Left colon (tissue), 2 donors: ENCODE data around the gene CES5A. TPM values are rescaled to one million over a fixed set of nuclear protein-coding genes. Genes with fewer than 3 reads are reported as not detected.
"Not testable (repeated sequence)": the region's sequence is repeated elsewhere in the genome, so short reads cannot be mapped to it uniquely, and the experiment has no call there.

Experiments
- ATAC-seq: fragments of 200-7000 bp; cut with Tn5 transposase; one replicate; pipeline ENCODE4 v1.9.1; 2020; ENCODE audit warnings: mild to moderate bottlenecking, moderate library complexity
- DNase-seq, 2 donors: peaks; one replicate each; pipeline ENCODE4 v3.0.0-alpha.2; 2020
- intact Hi-C, 2 donors: fragments of 100-400 bp; cut with DNase I in 1 of 2; cut with micrococcal nuclease in 1 of 2; formaldehyde crosslinking; loops; one replicate each; pipeline versions ENCODE4 v1.11.2 to v1.14.0; 2022; cut with DNase I, micrococcal nuclease
- total RNA-seq, 2 donors: library from RNA; stranded (reverse); fragmentation: NEBNext Ultra II Directional; extraction: Animal tissue kit (Norgen Biotek cat#: 25700); gene quantifications; one replicate each; pipeline ENCODE4 v1.2.1, GENCODE V29; 2021
- donor health status: DM: no; HTN: no; CAD: no.
- donor health status: DM: yes; HTN: yes; CAD: no.

CES5A gene
- total RNA-seq, 2 donors from 2014 or later: not detected

DNA sequence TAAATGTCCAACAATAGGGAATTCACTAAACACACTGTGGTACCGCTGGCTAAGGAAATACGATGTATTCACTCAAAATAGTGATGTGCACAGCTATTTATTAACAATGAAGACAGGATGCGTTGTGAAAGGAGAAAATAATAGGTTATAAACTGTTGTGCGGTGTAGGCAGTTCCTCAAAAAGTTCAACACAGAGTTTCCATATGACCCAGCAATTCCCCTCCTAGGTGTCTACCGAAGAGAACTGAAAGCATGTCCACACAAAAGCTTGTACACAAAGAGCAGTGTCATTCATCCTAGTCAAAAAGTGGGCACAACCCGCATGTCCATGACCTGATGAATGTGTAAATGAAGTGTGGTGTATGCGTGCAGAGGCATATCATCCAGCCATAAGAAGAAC lies 41.1 kb downstream of the CES5A start:
- no peak for ATAC-seq
- intact Hi-C loops: no loop called here

DNA sequence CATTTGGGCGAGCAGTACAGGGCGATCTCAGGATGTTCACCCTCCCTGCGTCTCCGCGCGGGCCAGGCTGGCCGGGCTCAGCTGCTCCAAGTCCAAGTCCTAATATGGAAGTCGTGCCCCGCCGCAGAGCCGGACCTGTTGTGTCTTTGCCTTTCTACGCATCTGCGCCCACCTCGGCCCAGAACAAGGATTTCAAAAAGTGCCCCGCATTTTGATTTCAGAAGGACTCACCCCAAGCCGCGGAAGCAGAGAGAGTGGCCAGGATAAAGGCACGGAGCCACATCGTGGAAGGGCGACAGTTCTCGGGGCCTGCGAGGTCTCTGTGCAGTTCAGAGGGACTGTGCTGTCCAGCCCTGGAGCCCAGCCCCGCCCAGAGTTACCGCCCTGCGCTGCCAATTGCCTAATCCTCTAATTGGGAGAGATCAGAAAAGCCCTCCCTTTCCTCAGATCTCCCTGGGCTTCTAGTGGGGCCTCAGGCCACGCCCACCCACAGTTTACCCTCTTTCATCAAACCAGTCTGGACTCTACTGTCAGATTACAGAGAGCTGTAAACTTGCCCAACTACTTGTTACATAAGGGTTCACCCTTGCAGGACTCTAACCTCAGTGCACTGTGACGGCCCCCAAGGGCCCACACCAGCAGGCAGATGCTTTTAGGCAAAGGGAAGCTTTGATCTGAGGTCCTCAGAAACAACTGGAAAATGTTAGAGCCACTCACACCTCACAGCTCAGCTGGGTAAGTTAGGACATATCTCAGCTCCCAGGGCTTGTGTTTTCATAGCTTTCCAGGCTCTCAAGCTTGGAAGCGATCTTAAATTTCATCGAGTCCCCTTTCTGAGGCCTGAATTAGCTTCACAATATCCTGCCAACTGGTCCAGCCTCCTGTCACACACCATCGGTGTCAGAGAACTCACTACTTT lies 42.1 kb downstream of the CES5A start, which contains the start of gene CES1:
CES1 (minus strand) TSS at position 324 of the 919 bp plus-strand sequence; CDS start at position 283, 41 bp downstream.
- peak; percentile 33 for ATAC-seq
- intact Hi-C loops: no loop called here
- peak in 1 of 2 donors; percentile 47 for DNase-seq

More for the DNA sequence above, 41.1 kb downstream of the CES5A start:
- DNase-seq: no peak

DNA sequence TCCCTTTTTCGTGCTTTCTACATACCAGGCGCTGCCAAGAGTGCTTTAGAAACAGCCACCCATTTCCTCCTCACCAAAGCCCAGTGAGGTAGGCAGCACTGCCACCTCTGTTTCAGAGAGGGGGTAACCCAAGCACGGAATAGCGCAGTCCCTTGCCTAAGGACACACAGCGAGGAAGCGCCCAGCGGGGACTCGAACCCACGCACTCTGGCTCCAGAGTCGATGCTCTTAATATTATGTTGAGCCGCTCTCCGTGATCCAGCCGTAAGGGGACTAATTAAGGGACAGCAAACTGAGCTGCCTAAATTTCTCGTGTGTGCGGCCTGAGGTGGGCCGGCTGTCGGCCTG lies 42.8 kb downstream of the CES5A start:
- intact Hi-C loops: no loop called here
- no peak for DNase-seq
- ATAC-seq: no peak

DNA sequence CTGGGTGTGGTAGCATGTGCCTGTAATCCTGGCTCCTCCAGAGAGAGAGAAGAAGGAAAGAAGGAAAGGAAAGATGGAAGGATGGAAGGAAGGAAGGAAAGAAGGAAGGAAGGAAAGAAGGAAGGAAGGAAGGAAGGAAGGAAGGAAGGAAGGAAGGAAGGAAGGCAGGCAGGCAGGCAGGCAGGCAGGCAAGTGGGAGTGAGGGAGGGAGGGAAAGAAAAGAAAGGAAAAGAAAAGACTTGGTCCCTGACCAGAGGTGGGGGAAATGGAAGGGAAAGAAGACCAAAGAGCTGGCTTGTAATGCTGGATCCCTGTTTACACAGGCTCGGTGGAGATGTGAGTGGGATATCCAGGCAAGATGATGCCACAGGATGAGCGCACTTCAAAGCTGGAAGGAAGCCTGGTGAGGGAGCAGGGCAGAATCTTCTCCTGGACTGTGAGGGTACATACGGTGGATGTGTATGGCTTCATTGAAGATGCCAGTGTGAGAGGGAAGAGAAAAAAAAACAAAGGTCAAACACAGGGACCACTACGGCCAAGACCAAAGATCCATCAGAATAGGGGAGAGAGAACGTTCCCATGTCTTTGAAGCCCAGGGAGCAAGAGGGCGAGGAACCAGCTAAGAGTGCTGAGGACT lies 44.4 kb downstream of the CES5A start:
- no peak for ATAC-seq
- intact Hi-C loops: no loop called here
- DNase-seq: no peak

DNA sequence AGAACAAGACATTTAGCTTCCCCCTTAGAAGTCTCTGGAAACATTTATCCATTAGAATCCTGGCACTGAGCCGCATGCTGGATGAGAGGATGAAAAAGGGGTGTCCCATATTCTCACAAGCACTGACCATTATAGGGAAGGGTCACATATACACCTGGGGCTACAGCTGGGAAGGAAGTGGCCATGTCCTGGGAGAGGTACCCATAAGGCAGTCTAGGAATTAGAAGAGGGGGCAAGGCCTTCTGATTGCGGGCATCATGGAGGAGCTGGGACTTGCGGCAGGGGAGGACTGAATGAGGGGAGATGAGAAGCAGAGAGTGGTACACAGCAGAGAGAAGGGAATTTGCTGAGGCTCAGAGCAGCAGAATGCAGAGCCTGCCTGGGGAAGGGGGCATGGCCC lies 45.9 kb downstream of the CES5A start:
- intact Hi-C loops, ATAC-seq, DNase-seq: not testable (repeated sequence)

DNA sequence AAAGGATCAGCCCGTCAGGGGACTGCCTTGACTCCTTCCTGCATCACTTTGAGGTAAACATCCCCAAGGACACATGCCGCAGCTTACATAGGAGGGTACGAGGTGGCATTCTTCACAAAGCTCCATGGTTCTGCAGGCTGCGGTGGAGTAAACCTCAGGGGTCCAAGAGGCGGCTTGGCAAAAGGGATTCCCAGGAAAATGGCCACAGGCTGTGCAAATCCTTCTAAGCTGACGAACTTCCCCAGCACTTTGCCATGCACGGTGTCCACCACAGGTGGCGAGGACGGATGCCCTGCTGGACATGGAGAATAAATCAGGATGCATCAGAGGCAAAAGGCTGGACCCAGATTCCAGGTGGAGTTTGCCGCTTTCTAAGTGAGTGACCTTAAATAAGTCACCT lies 46.5 kb downstream of the CES5A start:
- intact Hi-C loops: no loop called here
- ATAC-seq (no peak), DNase-seq (no peak)

DNA sequence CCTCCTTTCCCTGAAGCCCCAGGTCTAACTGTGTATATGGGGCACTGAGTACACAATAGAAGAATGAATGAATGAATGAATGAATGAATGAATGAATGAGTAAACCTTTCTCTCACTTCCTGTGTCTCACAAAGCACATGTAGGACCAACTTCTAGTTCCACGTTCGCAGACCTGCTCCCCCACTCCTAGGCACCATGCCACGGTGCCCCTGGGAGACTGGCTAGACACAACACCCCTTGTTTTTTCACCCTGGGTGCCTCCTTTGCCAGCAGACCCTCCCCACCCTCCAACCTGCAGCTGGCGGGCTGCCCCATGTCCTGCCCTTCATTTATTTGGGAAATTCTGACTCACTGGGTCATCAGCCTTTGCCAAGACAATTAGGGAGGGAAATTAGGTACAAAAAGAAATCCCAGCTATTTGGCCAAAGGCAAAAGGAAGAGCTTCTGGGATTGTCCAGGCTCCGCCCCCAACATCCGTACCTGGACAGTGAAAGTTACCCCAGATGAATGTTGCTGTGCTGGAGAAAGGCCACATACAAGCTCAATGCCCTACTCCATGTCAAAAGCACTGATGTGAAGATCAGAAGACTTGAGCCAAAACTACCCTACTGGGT lies 50.0 kb downstream of the CES5A start:
- DNase-seq: no peak
- ATAC-seq: no peak
- intact Hi-C loops: no loop called here

DNA sequence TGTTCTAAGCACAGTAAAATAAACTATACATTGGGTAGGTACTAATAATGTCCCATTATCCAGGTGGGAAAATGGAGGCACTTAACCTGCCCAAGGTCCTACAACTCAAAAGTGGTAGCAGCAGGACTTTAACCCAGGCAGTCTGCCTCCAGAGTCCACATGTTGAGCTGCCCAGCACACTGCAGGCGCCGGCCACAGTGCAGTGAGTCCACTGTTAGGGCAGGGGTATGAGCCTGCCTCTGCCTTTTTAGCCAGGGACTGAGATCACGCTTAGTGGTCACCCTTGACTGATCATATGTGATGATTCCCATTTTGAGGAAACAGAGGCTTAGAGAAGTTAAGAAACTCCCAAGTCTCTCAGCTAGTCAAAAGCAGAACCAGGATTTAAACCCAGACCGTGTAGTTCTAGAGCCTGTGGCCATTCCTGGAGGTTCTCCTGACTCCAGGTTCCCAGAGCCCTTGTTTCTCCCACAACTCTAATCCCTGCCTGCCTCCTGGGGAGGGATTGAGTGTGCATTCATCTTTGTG lies 50.6 kb downstream of the CES5A start:
- intact Hi-C loops: no loop called here
- no peak for ATAC-seq
- DNase-seq: no peak

DNA sequence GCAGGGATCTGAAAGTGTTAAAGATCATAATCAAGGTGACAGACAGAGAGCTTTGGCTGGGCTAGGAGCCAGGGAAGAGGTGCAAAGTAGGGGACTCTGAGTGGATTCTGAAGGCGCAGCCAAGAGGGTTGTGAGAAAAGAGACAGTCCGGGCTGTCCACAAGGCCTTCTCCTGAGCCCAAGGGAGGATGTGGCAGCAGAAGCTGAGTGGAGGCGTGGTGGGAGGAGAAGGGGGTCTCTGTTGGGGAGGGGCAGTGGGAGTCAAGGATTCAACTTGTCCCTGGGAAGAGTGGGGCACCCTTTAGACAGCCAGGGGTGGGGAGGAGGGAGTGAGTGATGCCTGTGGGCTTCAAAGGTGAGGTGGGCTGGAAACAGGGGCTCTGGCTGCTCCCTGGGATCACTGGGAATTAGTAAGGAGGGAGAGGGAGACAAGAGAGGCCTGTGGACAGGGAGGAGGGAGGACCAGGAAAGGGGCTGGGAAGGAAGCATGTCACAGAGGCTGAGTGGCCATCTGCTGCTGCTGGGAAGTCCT lies 52.8 kb downstream of the CES5A start:
- intact Hi-C loops: no loop called here
- ATAC-seq (no peak), DNase-seq (no peak)

DNA sequence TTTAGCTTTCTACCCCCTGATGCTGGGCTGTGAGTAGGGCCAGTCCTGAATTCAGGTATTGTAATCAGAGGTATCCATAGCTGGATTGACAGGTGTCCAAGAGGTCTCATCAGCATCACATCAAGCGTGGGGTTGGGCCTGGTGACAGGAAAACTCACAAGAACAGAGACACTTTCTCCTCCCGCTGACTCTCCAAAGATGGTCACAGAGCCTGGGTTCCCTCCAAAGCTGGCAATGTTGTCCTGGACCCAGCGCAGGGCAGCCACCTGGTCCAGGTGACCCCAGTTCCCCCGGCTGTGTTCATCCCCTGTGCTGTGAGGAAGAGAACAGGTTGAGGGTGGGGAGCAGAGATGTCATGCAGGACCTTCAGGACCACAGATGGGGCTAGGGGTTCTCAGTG lies 54.0 kb downstream of the CES5A start:
- ATAC-seq (no peak), DNase-seq (no peak)
- intact Hi-C loops: no loop called here

DNA sequence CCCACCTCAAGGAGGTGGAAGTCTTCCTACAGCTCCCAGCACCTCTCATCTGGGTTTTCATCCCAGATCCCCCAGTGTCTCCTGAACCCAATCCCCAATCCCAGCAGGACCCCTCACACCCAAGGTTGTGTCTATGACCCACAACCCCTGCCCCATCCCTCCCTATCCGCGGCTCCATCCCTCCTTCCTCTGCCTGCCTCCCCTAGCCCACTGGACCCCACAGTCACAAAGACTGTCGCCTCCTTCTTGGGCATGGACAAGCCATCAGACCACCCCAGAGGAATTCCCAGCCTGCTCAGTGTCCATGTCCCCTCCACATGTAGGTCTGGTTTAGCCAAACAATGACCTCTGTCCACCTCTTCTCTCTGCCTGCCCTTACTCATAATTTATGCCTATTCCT lies 54.6 kb downstream of the CES5A start:
- DNase-seq: no peak
- intact Hi-C loops: no loop called here
- ATAC-seq: no peak

DNA sequence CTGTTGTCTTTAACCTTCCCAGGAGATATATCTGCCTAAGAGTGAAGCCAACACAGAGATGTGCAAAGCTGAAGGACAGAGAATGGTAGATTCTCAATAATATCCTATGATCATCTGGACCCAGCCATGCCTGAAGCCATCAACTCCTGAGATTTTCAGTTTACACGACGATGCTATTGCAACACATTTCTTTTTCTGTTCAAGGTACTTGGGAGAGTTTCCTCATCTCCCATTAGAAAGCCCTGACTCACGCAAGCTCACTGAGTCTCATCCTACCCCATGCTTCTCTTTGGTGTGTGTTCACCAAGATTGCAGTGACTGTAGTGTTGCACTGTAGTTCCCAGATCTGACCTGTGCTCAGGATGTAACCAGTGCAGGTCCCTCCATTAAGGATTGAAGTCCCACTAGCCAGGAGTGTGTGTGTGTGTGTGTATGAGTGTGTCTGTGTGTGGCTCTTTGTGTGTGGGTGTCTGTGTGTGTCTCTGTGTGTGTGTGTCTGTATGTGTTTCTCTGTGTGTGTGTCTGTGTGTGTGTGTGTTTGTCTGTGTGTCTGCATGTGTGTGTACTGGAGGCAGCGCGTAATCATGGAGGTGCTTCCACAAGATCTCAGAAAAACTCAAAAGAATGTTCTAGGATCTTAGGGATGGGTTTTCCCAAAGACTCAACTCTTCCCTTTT lies 57.8 kb downstream of the CES5A start:
- intact Hi-C loops: no loop called here
- DNase-seq (no peak), ATAC-seq (no peak)

DNA sequence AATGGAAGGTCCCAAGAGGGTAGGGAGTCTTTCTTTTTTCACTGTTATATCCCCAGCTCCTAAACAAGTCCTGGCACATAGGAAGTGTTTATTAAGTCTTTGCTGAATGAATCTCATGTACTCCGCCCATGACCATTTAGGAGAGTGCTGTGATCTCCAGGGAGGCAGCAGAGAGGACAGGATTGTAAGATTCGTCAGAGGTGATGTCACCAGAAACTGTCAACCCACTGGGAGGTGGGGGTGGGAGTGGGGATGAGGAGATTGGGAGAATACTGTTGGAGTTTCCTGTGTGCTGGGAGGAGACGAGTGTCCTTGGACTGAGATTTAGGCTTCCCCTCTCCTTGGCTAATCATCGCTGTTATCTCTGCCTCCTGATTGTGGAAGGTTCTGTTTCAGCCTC lies 59.0 kb downstream of the CES5A start:
- DNase-seq, ATAC-seq, intact Hi-C loops: not testable (repeated sequence)

DNA sequence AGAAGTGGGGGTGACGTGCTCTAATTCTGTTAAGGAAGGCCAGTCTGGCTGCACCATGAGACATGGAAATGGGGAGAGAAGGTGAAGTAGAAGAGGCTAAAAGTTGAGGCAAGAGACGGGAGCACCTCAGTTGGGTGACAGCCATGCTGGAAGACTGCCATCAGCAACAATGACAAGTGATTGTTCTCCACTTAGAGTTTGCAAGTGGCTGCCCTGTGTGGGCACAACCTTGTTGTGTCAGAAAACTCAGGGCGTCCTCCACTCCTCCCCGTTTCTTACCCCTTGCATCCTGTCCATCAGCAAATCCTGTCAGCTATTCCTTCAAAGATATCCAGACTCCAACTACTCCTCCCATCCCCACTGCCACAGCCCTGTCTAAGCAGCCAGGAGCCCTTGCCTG lies 59.9 kb downstream of the CES5A start:
- ATAC-seq (no peak), DNase-seq (no peak)
- intact Hi-C loops: no loop called here

DNA sequence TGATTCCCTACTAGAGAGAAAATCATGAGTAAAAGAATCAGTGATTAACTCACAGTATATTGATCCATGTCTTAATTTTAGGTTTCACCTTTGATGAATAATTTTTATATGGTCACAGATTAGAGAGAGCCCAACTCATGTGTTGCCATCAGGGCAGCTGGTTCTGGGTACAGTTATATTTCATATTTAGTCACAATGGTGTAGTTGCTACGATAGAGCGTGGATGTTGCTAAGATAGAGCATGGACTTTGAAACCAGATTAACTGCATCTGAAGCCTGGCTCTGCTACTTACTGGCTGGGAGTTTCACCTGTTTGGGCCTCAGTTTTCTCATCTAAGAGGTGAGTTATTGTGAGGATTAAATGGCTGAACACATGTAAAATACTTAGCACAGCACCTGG lies 61.0 kb downstream of the CES5A start:
- DNase-seq, intact Hi-C loops, ATAC-seq: not testable (repeated sequence)

DNA sequence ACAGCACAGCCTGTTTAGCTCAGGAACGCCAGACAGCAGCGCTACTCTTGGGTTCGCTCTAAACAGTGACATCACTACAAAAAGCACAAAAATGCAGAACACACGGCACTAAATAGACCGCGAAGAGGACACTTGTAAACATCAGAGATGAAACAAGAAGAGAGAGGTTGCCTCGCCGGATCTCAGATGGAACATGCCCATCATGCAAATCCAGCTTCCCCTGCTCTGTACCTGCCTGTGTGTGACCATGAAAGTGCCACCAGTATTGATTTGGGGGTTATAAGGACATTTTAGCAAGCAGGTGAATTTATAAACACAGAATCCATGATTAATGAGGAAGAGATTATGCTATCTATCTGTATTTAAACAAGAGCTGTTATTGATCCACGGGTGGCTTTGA lies 61.4 kb downstream of the CES5A start:
- ATAC-seq, DNase-seq, intact Hi-C loops: not testable (repeated sequence)

DNA sequence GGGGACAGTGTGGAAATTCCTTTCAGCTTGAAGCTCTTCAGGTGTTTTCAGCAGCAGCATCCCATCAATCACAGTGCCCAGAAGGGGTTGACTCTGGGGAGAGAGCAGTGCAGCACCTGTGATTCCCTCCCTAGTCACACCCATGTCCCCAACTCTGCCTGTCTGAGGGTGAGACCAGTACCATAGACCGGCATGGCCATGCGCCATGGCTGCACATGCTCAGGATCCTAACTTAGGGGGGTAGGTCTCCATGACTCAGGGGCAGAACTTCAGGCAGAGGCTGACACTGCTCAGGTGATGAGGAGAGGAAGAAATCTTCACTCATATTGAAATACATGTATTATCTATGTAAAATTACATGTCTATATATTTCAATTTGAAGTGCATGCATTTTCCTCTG lies 62.2 kb downstream of the CES5A start:
- intact Hi-C loops: no loop called here
- ATAC-seq: no peak
- DNase-seq: no peak

DNA sequence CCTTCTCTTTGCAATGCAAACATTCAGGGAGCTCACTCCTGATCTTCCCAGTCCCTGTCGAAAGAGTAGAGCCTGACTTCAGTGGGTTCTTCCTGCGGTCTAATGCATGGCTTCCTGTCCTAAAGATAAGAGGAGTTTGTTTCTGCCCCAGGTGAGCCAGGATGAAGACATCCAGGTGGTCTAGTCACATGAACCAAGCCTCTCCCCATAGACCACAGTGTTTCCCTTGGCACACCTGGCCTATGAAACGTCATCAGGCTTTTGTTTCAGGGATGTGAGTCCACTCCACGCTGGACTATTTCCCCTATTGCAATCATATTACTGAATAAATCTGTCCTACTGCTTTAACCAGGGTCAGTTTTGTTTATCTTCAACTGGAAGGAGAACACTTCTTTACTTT lies 63.4 kb downstream of the CES5A start:
- intact Hi-C loops: no loop called here
- no peak for DNase-seq
- ATAC-seq: no peak

DNA sequence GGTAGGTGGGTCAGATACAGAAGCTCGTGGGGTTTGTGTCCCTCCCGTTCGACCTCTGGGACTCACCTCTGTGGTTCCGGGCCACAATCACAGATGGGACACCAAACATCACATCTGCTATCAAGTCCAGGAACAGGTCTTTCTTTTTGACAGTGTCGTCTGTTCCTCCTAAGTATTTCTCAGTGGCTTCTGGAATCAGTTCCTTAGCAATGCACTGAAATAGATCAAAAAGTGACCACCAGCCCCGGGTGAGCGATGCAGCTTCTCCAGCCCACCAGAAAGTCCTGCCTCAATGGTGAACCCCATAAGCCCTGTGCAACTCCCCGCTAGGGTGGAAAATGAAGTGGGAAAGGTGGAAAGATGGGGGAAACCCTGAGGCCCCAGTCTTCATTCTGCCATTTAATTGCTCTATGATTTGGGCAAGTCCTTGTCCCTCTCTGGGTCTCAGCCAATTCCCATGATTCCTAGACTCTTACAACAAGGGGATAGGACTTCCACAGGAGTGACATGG lies 64.7 kb downstream of the CES5A start:
- DNase-seq: no peak
- ATAC-seq: no peak
- intact Hi-C loops: no loop called here
